SK-N-MC (cell line): Measurements from ENCODE around the gene PARP12.

Experiments
- DNase-seq: peaks from one replicate; pipeline ENCODE4 v3.0.0-alpha.2; 2011; ENCODE audit warnings: low read depth, low spot score
- H3K27ac ChIP-seq: fragments of 200-600 bp; sonication (generic); 2 replicates; pipeline ENCODE4 v1.5.1; 2016; ENCODE audit warnings: mixed run types
- H3K36me3 ChIP-seq: fragments of 200-600 bp; sonication (generic); 2 replicates; pipeline ENCODE4 v1.6.1; 2017; ENCODE audit warnings: antibody characterized with exemption, low read length, mixed read lengths; ENCODE audit not compliant: insufficient read depth
- H3K4me3 ChIP-seq: fragments of 200-600 bp; sonication (generic); 2 replicates; pipeline ENCODE4 v1.5.1; 2016
- H3K9ac ChIP-seq: fragments of 200-600 bp; sonication (generic); 2 replicates; pipeline ENCODE4 v1.8.0; 2017; ENCODE audit warnings: mixed run types, mixed read lengths; ENCODE audit not compliant: insufficient read length
- H3K9me3 ChIP-seq: fragments of 200-600 bp; sonication (generic); 2 replicates; pipeline ENCODE4 v1.6.1; 2017; ENCODE audit warnings: low read depth, mild to moderate bottlenecking, antibody characterized with exemption, low read length, moderate library complexity, mixed read lengths
- EZH2 ChIP-seq: fragments of 200-600 bp; sonication (generic); IDR thresholded peaks from one replicate; pipeline ENCODE4 v1.6.1; 2017; ENCODE audit warnings: antibody characterized with exemption
- FOXP2 ChIP-seq: optimal IDR thresholded peaks from 2 replicates; pipeline ENCODE3; 2011; ENCODE audit warnings: mild to moderate bottlenecking, moderate library complexity; ENCODE audit not compliant: insufficient read depth; ENCODE audit errors: extremely low read length, control extremely low read depth
- POLR2AphosphoS5 ChIP-seq: IDR thresholded peaks from 2 replicates; pipeline ENCODE4 v1.6.1; 2012; ENCODE audit warnings: mild to moderate bottlenecking, low read depth, low read length, borderline replicate concordance

PARP12 gene

GRCh38 chr7:140067052-140067451, 4.3 kb upstream of the PARP12 start:
- no peak for TF ChIP-seq POLR2AphosphoS5
- no peak for TF ChIP-seq EZH2
- no peak for TF ChIP-seq FOXP2

GRCh38 chr7:140062118-140062527, 628 bp downstream of the PARP12 start:
- H3K4me3 ChIP-seq, result peak overlapping the region; percentile 82
- no peaks in the 10 kb centered on the region for H3K36me3 ChIP-seq
- no peak for TF ChIP-seq POLR2AphosphoS5
- TF ChIP-seq FOXP2, result no peak
- TF ChIP-seq EZH2, result no peak
- no peaks in the 10 kb centered on the region for H3K9me3 ChIP-seq
- H3K9ac ChIP-seq, result peak overlapping the region; percentile 45
- DNase-seq, result no peak
- no peak overlapping the region for H3K27ac ChIP-seq

More at GRCh38 chr7:140067052-140067451, 4.3 kb upstream of the PARP12 start:
- H3K9ac ChIP-seq, result no peak overlapping the region
- H3K36me3 ChIP-seq, result no peaks in the 10 kb centered on the region
- no peak overlapping the region for H3K27ac ChIP-seq
- H3K9me3 ChIP-seq, result no peaks in the 10 kb centered on the region
- DNase-seq, result no peak
- H3K4me3 ChIP-seq, result no peak overlapping the region

- no peak for DNase-seq
- no peaks in the 10 kb centered on the region for H3K9me3 ChIP-seq
- H3K36me3 ChIP-seq, result no peaks in the 10 kb centered on the region
- TF ChIP-seq POLR2AphosphoS5 (no peak), FOXP2 (no peak)
- H3K4me3 ChIP-seq, result no peak overlapping the region
- no peak overlapping the region for H3K9ac ChIP-seq
- H3K27ac ChIP-seq, result no peak overlapping the region
These were observed 1.2 kb downstream of the PARP12 start for GRCh38 chr7:140061607-140061930.

- Histone ChIP-seq H3K36me3 (no peaks in the 10 kb centered on the region), H3K9me3 (no peaks in the 10 kb centered on the region), H3K27ac (no peak overlapping the region), H3K4me3 (no peak overlapping the region), H3K9ac (no peak overlapping the region)
- no peak for DNase-seq
- TF ChIP-seq FOXP2 (no peak), POLR2AphosphoS5 (no peak)
These were observed 1.8 kb downstream of the PARP12 start for GRCh38 chr7:140060788-140061606.

- Histone ChIP-seq H3K36me3 (no peaks in the 10 kb centered on the region), H3K9me3 (no peaks in the 10 kb centered on the region), H3K27ac (no peak overlapping the region), H3K9ac (no peak overlapping the region), H3K4me3 (no peak overlapping the region)
- no peak for TF ChIP-seq FOXP2
- no peak for TF ChIP-seq POLR2AphosphoS5
- no peak for TF ChIP-seq EZH2
- no peak for DNase-seq
These were observed 2.5 kb downstream of the PARP12 start for GRCh38 chr7:140060243-140060630.

- TF ChIP-seq EZH2 (no peak), POLR2AphosphoS5 (no peak), FOXP2 (no peak)
- DNase-seq, result no peak
- Histone ChIP-seq H3K27ac (no peak overlapping the region), H3K4me3 (no peak overlapping the region), H3K9ac (no peak overlapping the region), H3K36me3 (no peaks in the 10 kb centered on the region), H3K9me3 (no peaks in the 10 kb centered on the region)
These were observed 3.2 kb downstream of the PARP12 start for GRCh38 chr7:140059273-140060242.

GRCh38 chr7:140058517-140058916, 4.2 kb downstream of the PARP12 start:
- Histone ChIP-seq H3K9ac (no peak overlapping the region), H3K27ac (no peak overlapping the region), H3K9me3 (no peaks in the 10 kb centered on the region), H3K36me3 (no peaks in the 10 kb centered on the region), H3K4me3 (no peak overlapping the region)
- TF ChIP-seq EZH2 (no peak), FOXP2 (no peak), POLR2AphosphoS5 (no peak)
- DNase-seq, result no peak

- DNase-seq, result no peak
- Histone ChIP-seq H3K36me3 (no peaks in the 10 kb centered on the region), H3K9me3 (no peaks in the 10 kb centered on the region), H3K9ac (no peak overlapping the region), H3K4me3 (no peak overlapping the region), H3K27ac (no peak overlapping the region)
- TF ChIP-seq EZH2 (no peak), POLR2AphosphoS5 (no peak), FOXP2 (no peak)
These were observed 5.6 kb downstream of the PARP12 start for GRCh38 chr7:140057143-140057535.
